Measurements from ENCODE around the gene FRYL. TPM values are rescaled to one million over a fixed set of nuclear protein-coding genes. Genes with fewer than 3 reads are reported as not detected.
A peak's percentile ranks its signal among the peaks of the same experiment; 100 is the strongest.
"Not testable (repeated sequence)": the region's sequence is repeated elsewhere in the genome, so short reads cannot be mapped to it uniquely, and the experiment has no call there.

The FRYL gene
- polyA plus RNA-seq (64.0 and 74.8 TPM in 2 replicates), polyA minus RNA-seq (172 and 182 TPM in 2 replicates)

GRCh38 chr4:48779998-48780864 lies at the start of gene FRYL:
Gene FRYL (minus strand): TSS chr4:48780279. CDS start chr4:48634410, 145,869 bp downstream.
- Histone ChIP-seq H3K27me3 (ENCODE audit: insufficient read depth, low read depth, low read length) (no peaks in the 10 kb centered on the region), H4K20me1 (ENCODE audit: insufficient read depth) (no peaks in the 10 kb centered on the region), H3K27ac (ENCODE audit: low read length) (peak within 1 kb of the TSS; percentile 96), H3K9me2 (ENCODE audit: insufficient read depth, low read length) (no peaks in the 10 kb centered on the region), H2AFZ (ENCODE audit: low read depth, low read length) (peak within 1 kb of the TSS; percentile 62), H3K4me2 (ENCODE audit: low read length) (peak within 1 kb of the TSS; percentile 92), H3K9ac (ENCODE audit: low read length) (peak within 1 kb of the TSS; percentile 90), H3K9me3 (ENCODE audit: low read length) (no peaks in the 10 kb centered on the region), H3K4me3 (ENCODE audit: low read length) (peak within 1 kb of the TSS; percentile 94), H3K36me3 (ENCODE audit: insufficient read depth, low read length) (no peaks in the 10 kb centered on the region), H3K79me2 (replicated peaks; ENCODE audit: insufficient read depth, low read length) (peaks cover 38% of the 10 kb centered on the region), H3F3A (ENCODE audit: insufficient read depth, low read length, poor library complexity, severe bottlenecking) (peaks cover 5% of the 10 kb centered on the region)
- no peak for TF ChIP-seq SMC3 (conservative IDR thresholded peaks at IDR 0.05; ENCODE audit: poor library complexity)
- peak; percentile 11 for TF ChIP-seq TAF1 (IDR thresholded peaks at IDR 0.05; ENCODE audit: low read depth)
- TF ChIP-seq POLR2AphosphoS5 (IDR thresholded peaks at IDR 0.05), result peak; percentile 71
- no peak for TF ChIP-seq CTCF (IDR thresholded peaks at IDR 0.05; ENCODE audit: poor library complexity, severe bottlenecking)
- peak; percentile 36 for TF ChIP-seq REST (IDR thresholded peaks at IDR 0.05; ENCODE audit: borderline replicate concordance)
- peak; percentile 36 for TF ChIP-seq RAD21 (conservative IDR thresholded peaks at IDR 0.05)

GRCh38 chr4:48827622-48828021 lies 47.5 kb upstream of the FRYL start:
- H3K36me3 ChIP-seq (ENCODE audit: insufficient read depth, low read length), result no peaks in the 10 kb centered on the region
- H3K9me3 ChIP-seq (ENCODE audit: low read length), result no peaks in the 10 kb centered on the region
- no peaks in the 10 kb centered on the region for H3K9me2 ChIP-seq (ENCODE audit: insufficient read depth, low read length)
- TF ChIP-seq MXI1 (conservative IDR thresholded peaks at IDR 0.05; ENCODE audit: poor library complexity, severe bottlenecking) (no peak), CTCF (IDR thresholded peaks at IDR 0.05; ENCODE audit: poor library complexity, severe bottlenecking) (no peak), EP300 (conservative IDR thresholded peaks at IDR 0.05; ENCODE audit: poor library complexity, severe bottlenecking) (no peak), EZH2 (IDR thresholded peaks at IDR 0.05; ENCODE audit: borderline replicate concordance, insufficient read depth, low read length, poor library complexity, severe bottlenecking) (no peak), REST (IDR thresholded peaks at IDR 0.05; ENCODE audit: borderline replicate concordance) (no peak), POLR2AphosphoS5 (IDR thresholded peaks at IDR 0.05) (no peak), TAF1 (IDR thresholded peaks at IDR 0.05; ENCODE audit: low read depth) (no peak), RAD21 (conservative IDR thresholded peaks at IDR 0.05) (no peak), SMC3 (conservative IDR thresholded peaks at IDR 0.05; ENCODE audit: poor library complexity) (no peak)
- H4K20me1 ChIP-seq (ENCODE audit: insufficient read depth), result no peaks in the 10 kb centered on the region
- H3K9ac ChIP-seq (ENCODE audit: low read length), result no peak overlapping the region
- no peak overlapping the region for H3K4me3 ChIP-seq (ENCODE audit: low read length)
- H3K4me2 ChIP-seq (ENCODE audit: low read length), result no peak overlapping the region
- H2AFZ ChIP-seq (ENCODE audit: low read depth, low read length), result no peak overlapping the region
- H3F3A ChIP-seq (ENCODE audit: insufficient read depth, low read length, poor library complexity, severe bottlenecking), result peaks cover 9% of the 10 kb centered on the region
- H3K27ac ChIP-seq (ENCODE audit: low read length), result no peak overlapping the region
- H3K27me3 ChIP-seq (ENCODE audit: insufficient read depth, low read depth, low read length), result no peaks in the 10 kb centered on the region
- peaks cover 14% of the 10 kb centered on the region for H3K79me2 ChIP-seq (replicated peaks; ENCODE audit: insufficient read depth, low read length)

- H3K27ac ChIP-seq (ENCODE audit: low read length); H3K27me3 ChIP-seq (ENCODE audit: insufficient read depth, low read depth, low read length); H4K20me1 ChIP-seq (ENCODE audit: insufficient read depth); H3F3A ChIP-seq (ENCODE audit: insufficient read depth, low read length, poor library complexity, severe bottlenecking); H3K36me3 ChIP-seq (ENCODE audit: insufficient read depth, low read length); H2AFZ ChIP-seq (ENCODE audit: low read depth, low read length); H3K79me2 ChIP-seq (replicated peaks; ENCODE audit: insufficient read depth, low read length); H3K9me2 ChIP-seq (ENCODE audit: insufficient read depth, low read length); H3K4me3 ChIP-seq (ENCODE audit: low read length); H3K9ac ChIP-seq (ENCODE audit: low read length); H3K9me3 ChIP-seq (ENCODE audit: low read length); H3K4me2 ChIP-seq (ENCODE audit: low read length): not testable (repeated sequence)
Measured at GRCh38 chr4:48821431-48821830, 41.4 kb upstream of the FRYL start.
